ENCODE results near the gene GALNT11.
"Not testable (repeated sequence)": the region's sequence is repeated elsewhere in the genome, so short reads cannot be mapped to it uniquely, and the experiment has no call there.

Gene GALNT11

GRCh38 chr7:152011860-152012259 lies 13.6 kb upstream of the GALNT11 start:
- no peak overlapping the region for H3K4me3 ChIP-seq (ENCODE audit: low read depth, low read length)
- H3K9ac ChIP-seq (ENCODE audit: low read depth, low read length) = no peak overlapping the region
- no peaks in the 10 kb centered on the region for H3K9me3 ChIP-seq (ENCODE audit: control insufficient read depth, insufficient read depth, low read length)
- no peaks in the 10 kb centered on the region for H3K27me3 ChIP-seq (ENCODE audit: control insufficient read depth, insufficient read depth, low read length)
- no peaks in the 10 kb centered on the region for H3K36me3 ChIP-seq (ENCODE audit: control insufficient read depth, insufficient read depth, low read length)
- no peaks in the 10 kb centered on the region for H3K4me1 ChIP-seq (ENCODE audit: control insufficient read depth, insufficient read depth, low read length)

DNA sequence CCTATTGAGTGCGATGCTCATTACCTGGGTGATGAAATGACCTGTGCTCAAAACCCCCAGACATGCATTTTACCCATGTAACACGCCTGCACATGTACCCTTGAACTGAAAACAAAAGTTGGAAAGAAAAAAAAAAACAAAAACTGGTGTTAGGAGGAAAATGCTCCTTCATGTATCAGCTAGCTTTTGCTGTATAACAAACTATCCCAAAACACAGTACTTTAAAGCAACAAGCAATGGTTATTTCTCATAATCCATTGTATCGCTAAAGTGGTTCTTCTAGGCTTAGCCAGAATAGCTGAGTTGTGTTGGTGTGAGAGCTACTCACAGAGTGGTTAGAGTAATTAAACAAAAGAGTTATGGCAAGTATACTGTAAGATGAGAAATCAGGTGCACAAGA lies 12.2 kb upstream of the GALNT11 start:
- H3K9ac ChIP-seq (ENCODE audit: low read depth, low read length) = no peak overlapping the region
- H3K36me3 ChIP-seq (ENCODE audit: control insufficient read depth, insufficient read depth, low read length) = no peaks in the 10 kb centered on the region
- H3K4me1 ChIP-seq (ENCODE audit: control insufficient read depth, insufficient read depth, low read length) = no peaks in the 10 kb centered on the region
- H3K27me3 ChIP-seq (ENCODE audit: control insufficient read depth, insufficient read depth, low read length) = no peaks in the 10 kb centered on the region
- no peaks in the 10 kb centered on the region for H3K9me3 ChIP-seq (ENCODE audit: control insufficient read depth, insufficient read depth, low read length)
- no peak overlapping the region for H3K4me3 ChIP-seq (ENCODE audit: low read depth, low read length)

GRCh38 chr7:152013974-152014373 lies 11.5 kb upstream of the GALNT11 start:
- H3K9ac ChIP-seq (ENCODE audit: low read depth, low read length) = no peak overlapping the region
- no peak overlapping the region for H3K4me3 ChIP-seq (ENCODE audit: low read depth, low read length)
- H3K4me1 ChIP-seq (ENCODE audit: control insufficient read depth, insufficient read depth, low read length) = no peaks in the 10 kb centered on the region
- H3K27me3 ChIP-seq (ENCODE audit: control insufficient read depth, insufficient read depth, low read length) = no peaks in the 10 kb centered on the region
- H3K9me3 ChIP-seq (ENCODE audit: control insufficient read depth, insufficient read depth, low read length) = no peaks in the 10 kb centered on the region
- no peaks in the 10 kb centered on the region for H3K36me3 ChIP-seq (ENCODE audit: control insufficient read depth, insufficient read depth, low read length)

DNA sequence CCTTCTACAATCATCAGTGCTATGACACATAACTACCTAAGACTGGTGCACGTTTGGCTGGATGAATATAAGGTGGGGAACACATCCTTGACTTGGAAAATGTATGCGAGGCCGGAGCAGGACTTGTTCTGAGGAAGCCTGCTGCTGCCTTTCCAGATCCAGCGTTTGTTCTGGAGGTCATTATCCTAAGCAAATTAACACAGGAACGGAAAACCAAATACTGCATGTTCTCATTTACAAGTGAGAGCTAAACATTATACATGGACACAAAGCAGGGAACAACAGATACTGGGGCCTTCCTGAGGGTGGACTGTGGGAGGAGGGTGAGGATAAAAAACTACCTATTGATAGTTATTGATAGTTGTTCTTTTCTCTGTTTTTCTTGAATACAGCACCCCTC lies 10.8 kb upstream of the GALNT11 start:
- Histone ChIP-seq H3K36me3 (ENCODE audit: control insufficient read depth, insufficient read depth, low read length) (no peaks in the 10 kb centered on the region), H3K9me3 (ENCODE audit: control insufficient read depth, insufficient read depth, low read length) (no peaks in the 10 kb centered on the region), H3K4me1 (ENCODE audit: control insufficient read depth, insufficient read depth, low read length) (no peaks in the 10 kb centered on the region), H3K9ac (ENCODE audit: low read depth, low read length) (no peak overlapping the region), H3K4me3 (ENCODE audit: low read depth, low read length) (no peak overlapping the region), H3K27me3 (ENCODE audit: control insufficient read depth, insufficient read depth, low read length) (no peaks in the 10 kb centered on the region)

DNA sequence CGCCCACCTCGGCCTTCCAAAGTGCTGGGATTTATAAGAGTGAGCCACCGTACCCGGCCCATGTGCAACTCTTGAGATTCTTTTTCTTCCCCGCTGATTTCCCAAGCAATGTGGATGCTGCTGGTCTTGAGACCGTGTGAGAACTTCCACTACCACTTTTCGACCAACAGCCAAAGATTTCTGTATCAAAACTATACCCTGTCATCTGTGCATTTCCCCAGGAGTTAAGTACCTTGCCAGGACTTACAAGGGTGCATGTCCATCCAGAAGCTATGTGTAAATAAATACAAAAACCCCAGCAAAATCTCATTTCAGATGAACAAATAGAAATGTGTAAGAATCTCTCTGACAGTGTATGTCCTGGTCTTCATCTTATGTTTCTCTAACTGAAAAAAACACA lies 9.9 kb upstream of the GALNT11 start:
- no peaks in the 10 kb centered on the region for H3K27me3 ChIP-seq (ENCODE audit: control insufficient read depth, insufficient read depth, low read length)
- no peak overlapping the region for H3K4me3 ChIP-seq (ENCODE audit: low read depth, low read length)
- H3K36me3 ChIP-seq (ENCODE audit: control insufficient read depth, insufficient read depth, low read length) = no peaks in the 10 kb centered on the region
- H3K4me1 ChIP-seq (ENCODE audit: control insufficient read depth, insufficient read depth, low read length) = no peaks in the 10 kb centered on the region
- no peaks in the 10 kb centered on the region for H3K9me3 ChIP-seq (ENCODE audit: control insufficient read depth, insufficient read depth, low read length)
- no peak overlapping the region for H3K9ac ChIP-seq (ENCODE audit: low read depth, low read length)

DNA sequence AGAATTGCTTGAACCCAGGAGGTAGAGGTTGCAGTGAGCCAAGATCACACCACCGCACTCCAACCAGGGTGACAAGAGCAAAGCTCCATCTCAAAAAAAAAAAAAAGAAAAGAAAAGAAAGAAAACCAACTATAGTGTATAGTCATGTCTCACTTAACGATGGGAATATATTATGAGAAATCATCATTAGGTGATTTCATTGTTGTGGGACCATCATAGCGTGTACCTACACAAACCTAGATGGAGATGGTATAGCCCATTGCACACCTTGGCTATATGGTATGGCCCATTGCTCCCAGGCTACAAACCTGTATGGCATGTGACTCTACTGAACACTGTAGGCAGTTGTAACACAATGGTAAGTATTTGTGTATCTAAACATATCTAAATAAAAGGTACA lies 8.5 kb upstream of the GALNT11 start:
- Histone ChIP-seq H3K4me1 (ENCODE audit: control insufficient read depth, insufficient read depth, low read length) (no peaks in the 10 kb centered on the region), H3K9me3 (ENCODE audit: control insufficient read depth, insufficient read depth, low read length) (no peaks in the 10 kb centered on the region), H3K36me3 (ENCODE audit: control insufficient read depth, insufficient read depth, low read length) (no peaks in the 10 kb centered on the region), H3K9ac (ENCODE audit: low read depth, low read length) (no peak overlapping the region), H3K27me3 (ENCODE audit: control insufficient read depth, insufficient read depth, low read length) (no peaks in the 10 kb centered on the region), H3K4me3 (ENCODE audit: low read depth, low read length) (no peak overlapping the region)

DNA sequence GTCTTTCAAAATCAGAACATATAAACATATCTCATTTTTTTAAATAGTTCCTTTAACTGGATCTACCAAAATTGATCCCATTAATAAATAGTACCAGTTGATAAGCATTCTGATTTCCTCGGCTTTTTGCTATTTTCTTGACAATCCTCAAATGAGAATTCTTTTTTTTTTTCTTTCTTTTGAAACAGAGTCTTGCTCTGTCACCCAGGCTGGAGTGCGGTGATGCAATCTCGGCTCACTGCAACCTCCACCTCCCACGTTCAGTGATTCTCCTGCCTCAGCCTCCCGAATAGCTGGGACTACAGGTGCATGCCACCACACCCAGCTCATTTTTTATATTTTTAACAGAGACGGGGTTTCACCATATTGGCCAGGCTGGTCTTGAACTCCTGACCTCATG lies 7.8 kb upstream of the GALNT11 start:
- H3K9ac ChIP-seq (ENCODE audit: low read depth, low read length); H3K36me3 ChIP-seq (ENCODE audit: control insufficient read depth, insufficient read depth, low read length); H3K4me3 ChIP-seq (ENCODE audit: low read depth, low read length); H3K4me1 ChIP-seq (ENCODE audit: control insufficient read depth, insufficient read depth, low read length); H3K27me3 ChIP-seq (ENCODE audit: control insufficient read depth, insufficient read depth, low read length); H3K9me3 ChIP-seq (ENCODE audit: control insufficient read depth, insufficient read depth, low read length): not testable (repeated sequence)

DNA sequence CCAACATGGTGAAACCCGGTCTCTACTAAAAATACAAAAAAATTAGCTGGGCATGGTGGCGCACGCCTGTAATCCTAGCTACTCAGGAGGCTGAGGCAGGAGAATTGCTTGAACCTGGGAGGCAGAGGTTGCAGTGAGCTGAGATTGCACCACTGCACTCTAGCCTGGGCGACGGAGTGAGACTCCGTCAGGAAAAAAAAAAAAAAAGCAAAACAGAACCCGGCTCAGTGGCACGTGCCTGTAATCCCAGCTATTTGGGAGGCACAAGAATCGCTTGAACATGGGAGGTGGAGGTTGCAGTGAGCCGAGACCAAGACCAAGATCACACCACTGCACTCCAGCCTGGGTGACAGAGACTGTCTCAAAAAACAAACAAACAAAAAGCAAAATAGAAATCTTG lies 3.7 kb upstream of the GALNT11 start:
- not testable (repeated sequence) for H3K4me3 ChIP-seq (ENCODE audit: low read depth, low read length); H3K4me1 ChIP-seq (ENCODE audit: control insufficient read depth, insufficient read depth, low read length); H3K9me3 ChIP-seq (ENCODE audit: control insufficient read depth, insufficient read depth, low read length); H3K36me3 ChIP-seq (ENCODE audit: control insufficient read depth, insufficient read depth, low read length); H3K27me3 ChIP-seq (ENCODE audit: control insufficient read depth, insufficient read depth, low read length); H3K9ac ChIP-seq (ENCODE audit: low read depth, low read length)

- H3K27me3 ChIP-seq (ENCODE audit: control insufficient read depth, insufficient read depth, low read length) = peaks cover 5% of the 10 kb centered on the region
- H3K4me3 ChIP-seq (ENCODE audit: low read depth, low read length) = peak overlapping the region; percentile 87
- H3K9ac ChIP-seq (ENCODE audit: low read depth, low read length) = no peak overlapping the region
- H3K4me1 ChIP-seq (ENCODE audit: control insufficient read depth, insufficient read depth, low read length) = peaks cover 4% of the 10 kb centered on the region
- H3K36me3 ChIP-seq (ENCODE audit: control insufficient read depth, insufficient read depth, low read length) = peaks cover 2% of the 10 kb centered on the region
- no peaks in the 10 kb centered on the region for H3K9me3 ChIP-seq (ENCODE audit: control insufficient read depth, insufficient read depth, low read length)
Measured at GRCh38 chr7:152025937-152026890, 740 bp downstream of the GALNT11 start.

DNA sequence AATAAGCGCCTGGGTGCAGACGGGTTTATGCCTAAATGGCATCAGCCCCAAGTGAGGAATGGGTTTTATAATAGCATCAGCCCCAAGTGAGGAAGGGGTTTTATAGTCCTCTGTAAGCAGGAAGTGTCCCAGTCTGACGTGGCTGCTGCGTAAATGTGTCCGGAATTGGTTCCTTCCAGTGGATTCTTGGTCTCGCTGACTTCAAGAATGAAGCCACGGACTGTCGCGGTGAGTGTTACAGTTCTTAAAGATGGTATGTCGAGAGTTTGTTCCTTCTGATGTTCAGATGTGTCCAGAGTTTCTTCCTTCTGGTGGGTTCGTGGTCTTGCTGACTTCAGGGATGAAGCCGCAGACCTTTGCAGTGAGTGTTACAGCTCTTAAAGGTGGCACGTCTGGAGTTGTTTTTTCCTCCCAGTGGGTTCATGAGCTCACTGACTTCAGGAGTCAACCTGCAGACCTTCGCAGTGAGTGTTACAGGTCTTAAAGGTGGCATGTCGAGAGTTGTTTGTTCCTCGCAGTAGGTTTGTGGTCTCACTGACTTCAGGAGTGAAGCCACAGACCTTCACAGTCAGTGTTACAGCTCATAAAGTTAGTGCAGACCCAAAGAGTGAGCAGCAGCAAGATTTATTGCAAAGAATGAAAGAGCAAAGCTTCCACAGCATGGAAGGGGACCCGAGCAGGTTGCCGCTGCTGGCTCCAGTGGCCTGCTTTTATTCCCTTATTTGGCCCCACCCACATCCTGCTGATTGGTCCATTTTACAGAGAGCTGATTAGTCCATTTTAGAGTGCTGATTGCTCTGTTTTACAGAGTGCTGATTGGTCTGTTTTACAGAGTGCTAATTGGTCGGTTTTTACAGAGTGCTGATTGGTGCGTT lies 2.3 kb downstream of the GALNT11 start:
- H3K9me3 ChIP-seq (ENCODE audit: control insufficient read depth, insufficient read depth, low read length); H3K36me3 ChIP-seq (ENCODE audit: control insufficient read depth, insufficient read depth, low read length); H3K4me1 ChIP-seq (ENCODE audit: control insufficient read depth, insufficient read depth, low read length); H3K27me3 ChIP-seq (ENCODE audit: control insufficient read depth, insufficient read depth, low read length); H3K9ac ChIP-seq (ENCODE audit: low read depth, low read length); H3K4me3 ChIP-seq (ENCODE audit: low read depth, low read length): not testable (repeated sequence)

- not testable (repeated sequence) for H3K9me3 ChIP-seq (ENCODE audit: control insufficient read depth, insufficient read depth, low read length)
Measured at GRCh38 chr7:152030059-152030458, 4.6 kb downstream of the GALNT11 start.

GRCh38 chr7:152030639-152031038 lies 5.2 kb downstream of the GALNT11 start:
- H3K36me3 ChIP-seq (ENCODE audit: control insufficient read depth, insufficient read depth, low read length); H3K27me3 ChIP-seq (ENCODE audit: control insufficient read depth, insufficient read depth, low read length); H3K9me3 ChIP-seq (ENCODE audit: control insufficient read depth, insufficient read depth, low read length); H3K4me3 ChIP-seq (ENCODE audit: low read depth, low read length); H3K9ac ChIP-seq (ENCODE audit: low read depth, low read length): not testable (repeated sequence)
- peaks cover 12% of the 10 kb centered on the region for H3K4me1 ChIP-seq (ENCODE audit: control insufficient read depth, insufficient read depth, low read length)

More at GRCh38 chr7:152030059-152030458, 4.6 kb downstream of the GALNT11 start:
- not testable (repeated sequence) for H3K27me3 ChIP-seq (ENCODE audit: control insufficient read depth, insufficient read depth, low read length); H3K36me3 ChIP-seq (ENCODE audit: control insufficient read depth, insufficient read depth, low read length); H3K9ac ChIP-seq (ENCODE audit: low read depth, low read length); H3K4me3 ChIP-seq (ENCODE audit: low read depth, low read length)
- H3K4me1 ChIP-seq (ENCODE audit: control insufficient read depth, insufficient read depth, low read length) = peaks cover 10% of the 10 kb centered on the region
